ENCODE results near the gene EIF2S3. TPM values are rescaled to one million over a fixed set of nuclear protein-coding genes. Genes with fewer than 3 reads are reported as not detected.

EIF2S3 gene
- total RNA-seq, 1 donor from 2014 or later = 473 TPM

DNA sequence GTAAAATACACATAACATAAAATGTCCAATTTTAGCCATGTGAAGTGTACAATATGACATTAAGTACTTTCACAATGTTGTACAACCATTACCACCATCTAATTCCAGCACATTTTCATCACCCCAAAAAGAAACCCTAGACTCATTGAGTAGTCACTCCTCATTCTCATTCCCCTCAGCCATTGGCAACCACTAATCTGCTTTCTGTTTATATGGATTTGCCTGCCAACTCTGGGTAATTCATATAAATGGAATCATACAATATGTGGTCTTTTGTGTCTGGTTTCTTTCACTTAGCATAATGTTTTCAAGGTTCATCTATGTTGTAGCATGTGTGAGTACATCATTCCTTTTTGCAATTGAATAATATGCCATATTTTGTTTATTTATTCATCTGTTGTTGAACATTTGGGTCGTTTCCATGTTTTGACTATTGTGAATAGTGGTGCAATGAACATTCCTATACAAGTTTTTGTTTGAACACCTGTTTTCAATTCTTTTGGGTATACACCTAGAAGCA, 43.0 kb downstream of the EIF2S3 start:
- H3K9me3 Mint-ChIP-seq (ENCODE audit: low read depth) = no peaks in the 10 kb centered on the region
- no peak for DNase-seq (ENCODE audit: low spot score, unreplicated experiment)
- H3K4me1 Mint-ChIP-seq (ENCODE audit: low read depth) = peaks cover 17% of the 10 kb centered on the region
- no peaks in the 10 kb centered on the region for H3K36me3 Mint-ChIP-seq (ENCODE audit: insufficient read depth)
- TF ChIP-seq CTCF (IDR thresholded peaks at IDR 0.05; ENCODE audit: unreplicated experiment) = no peak
- H3K4me3 Mint-ChIP-seq (ENCODE audit: low read depth) = no peak overlapping the region
- no peak overlapping the region for H3K27ac Mint-ChIP-seq
- no peaks in the 10 kb centered on the region for H3K27me3 Mint-ChIP-seq

GRCh38 chrX:24098932-24099331, 44.2 kb downstream of the EIF2S3 start:
- Mint-ChIP-seq H3K4me1 (ENCODE audit: low read depth) (peaks cover 17% of the 10 kb centered on the region), H3K27me3 (no peaks in the 10 kb centered on the region), H3K4me3 (ENCODE audit: low read depth) (no peak overlapping the region), H3K36me3 (ENCODE audit: insufficient read depth) (no peaks in the 10 kb centered on the region), H3K9me3 (ENCODE audit: low read depth) (no peaks in the 10 kb centered on the region), H3K27ac (no peak overlapping the region)
- no peak for DNase-seq (ENCODE audit: low spot score, unreplicated experiment)
- no peak for TF ChIP-seq CTCF (IDR thresholded peaks at IDR 0.05; ENCODE audit: unreplicated experiment)

DNA sequence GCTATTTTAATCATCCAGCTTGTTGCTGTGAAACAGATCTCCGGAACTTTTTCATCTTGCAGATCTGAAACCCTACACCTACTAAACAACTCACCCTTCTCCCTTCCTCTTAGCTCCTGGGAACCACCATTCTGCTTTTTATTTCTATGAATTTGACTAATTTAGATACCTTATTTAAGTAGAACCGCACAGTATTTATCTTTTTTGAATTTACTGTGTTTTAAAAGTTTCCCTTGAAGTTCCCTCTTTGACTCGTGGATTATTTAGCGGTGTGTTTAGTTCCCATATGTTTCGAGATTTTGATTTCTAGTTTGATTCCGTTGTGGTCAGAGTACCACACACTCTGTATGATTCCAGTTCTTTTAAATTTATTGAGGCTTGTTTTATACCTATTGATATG, 44.6 kb downstream of the EIF2S3 start:
- Mint-ChIP-seq H3K27ac (no peak overlapping the region), H3K36me3 (ENCODE audit: insufficient read depth) (no peaks in the 10 kb centered on the region), H3K4me3 (ENCODE audit: low read depth) (no peak overlapping the region), H3K27me3 (no peaks in the 10 kb centered on the region), H3K4me1 (ENCODE audit: low read depth) (peaks cover 17% of the 10 kb centered on the region), H3K9me3 (ENCODE audit: low read depth) (no peaks in the 10 kb centered on the region)
- no peak for DNase-seq (ENCODE audit: low spot score, unreplicated experiment)
- TF ChIP-seq CTCF (IDR thresholded peaks at IDR 0.05; ENCODE audit: unreplicated experiment) = no peak

- Mint-ChIP-seq H3K27ac (no peak overlapping the region), H3K27me3 (no peaks in the 10 kb centered on the region), H3K4me1 (ENCODE audit: low read depth) (peaks cover 17% of the 10 kb centered on the region), H3K36me3 (ENCODE audit: insufficient read depth) (peaks cover 2% of the 10 kb centered on the region), H3K9me3 (ENCODE audit: low read depth) (no peaks in the 10 kb centered on the region), H3K4me3 (ENCODE audit: low read depth) (no peak overlapping the region)
- no peak for DNase-seq (ENCODE audit: low spot score, unreplicated experiment)
- TF ChIP-seq CTCF (IDR thresholded peaks at IDR 0.05; ENCODE audit: unreplicated experiment) = no peak
Observed at GRCh38 chrX:24100713-24101112, 46.0 kb downstream of the EIF2S3 start.

DNA sequence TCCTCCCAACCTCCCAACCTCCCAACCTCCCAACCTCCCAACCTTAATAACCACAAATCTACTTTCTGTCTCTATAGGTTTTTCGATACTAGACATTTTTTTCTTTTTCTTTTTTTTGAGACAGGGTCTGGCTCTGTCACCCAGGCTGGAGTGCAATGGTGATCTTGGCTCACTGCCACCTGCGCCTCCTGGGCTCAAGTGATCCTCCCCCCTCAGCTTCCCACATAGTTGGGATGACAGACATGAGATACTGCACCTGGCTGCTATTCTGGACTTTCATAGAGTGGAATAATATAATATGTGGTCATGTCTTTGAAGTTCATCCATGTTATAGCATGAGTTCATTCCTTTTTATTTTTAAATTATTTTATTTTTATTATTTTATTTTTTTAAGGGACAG, 55.3 kb downstream of the EIF2S3 start:
- H3K27ac Mint-ChIP-seq = no peak overlapping the region
- H3K9me3 Mint-ChIP-seq (ENCODE audit: low read depth) = no peaks in the 10 kb centered on the region
- no peak overlapping the region for H3K4me3 Mint-ChIP-seq (ENCODE audit: low read depth)
- no peaks in the 10 kb centered on the region for H3K27me3 Mint-ChIP-seq
- TF ChIP-seq CTCF (IDR thresholded peaks at IDR 0.05; ENCODE audit: unreplicated experiment) = no peak
- peaks cover 2% of the 10 kb centered on the region for H3K36me3 Mint-ChIP-seq (ENCODE audit: insufficient read depth)
- H3K4me1 Mint-ChIP-seq (ENCODE audit: low read depth) = no peaks in the 10 kb centered on the region
- no peak for DNase-seq (ENCODE audit: low spot score, unreplicated experiment)
